Mucosa of descending colon (tissue), 3 donors: ENCODE results near the gene IL27RA. TPM values are rescaled to one million over a fixed set of nuclear protein-coding genes. Genes with fewer than 3 reads are reported as not detected.

Source experiments
- ATAC-seq: fragments of 200-7000 bp; cut with Tn5 transposase; one replicate; pipeline ENCODE4 v1.9.1; 2020; ENCODE audit warnings: mild to moderate bottlenecking, moderate library complexity
- DNase-seq, 3 donors: peaks; one replicate each; pipeline ENCODE4 v3.0.0-alpha.2; 2020
- H3K36me3 ChIP-seq: fragments of 200-600 bp; one replicate; pipeline ENCODE4 v1.8.0; 2021; ENCODE audit warnings: low read depth, mild to moderate bottlenecking
- H3K4me1 ChIP-seq: fragments of 200-600 bp; one replicate; pipeline ENCODE4 v1.8.0; 2021; ENCODE audit warnings: low read depth, mild to moderate bottlenecking
- H3K4me3 ChIP-seq: fragments of 200-600 bp; one replicate; pipeline ENCODE4 v1.8.0; 2021; ENCODE audit warnings: mild to moderate bottlenecking
- H3K9me3 ChIP-seq: fragments of 200-600 bp; one replicate; pipeline ENCODE4 v1.8.0; 2021; ENCODE audit warnings: mild to moderate bottlenecking
- intact Hi-C, 2 donors: fragments of 100-400 bp; cut with DNase I in 1 of 2; cut with micrococcal nuclease in 1 of 2; formaldehyde crosslinking; loops; one replicate each; pipeline versions ENCODE4 v1.11.0 to v1.11.1; 2022; cut with DNase I, micrococcal nuclease
- total RNA-seq, 3 donors: library from RNA; stranded (reverse); fragmentation: NEBNext Ultra II Directional in 2 of 3; extraction: Animal tissue kit (Norgen Biotek cat#: 25700) in 2 of 3; gene quantifications; one replicate each; pipeline versions ENCODE4 v1.2.1 to v1.2.4, GENCODE V29; 2021 to 2023
- TF ChIP-seq, protein P1 (sequence below): fragments of 200-600 bp; IDR thresholded peaks from one replicate; pipeline ENCODE4 v1.8.0; 2022; ENCODE audit warnings: antibody characterized with exemption, mild to moderate bottlenecking
- donor health status: DM: no; HTN: no; CAD: no; lungs with moderate emphysema.
- donor health status: DM: no; HTN: no; CAD: no.
- donor health status: DM: no; HTN: yes; CAD: no.

The IL27RA gene
- total RNA-seq, 3 donors from 2014 or later = 2.0 to 3.1 (median 2.6) TPM

GRCh38 chr19:14101003-14101545, 69.5 kb downstream of the IL27RA start:
- Histone ChIP-seq H3K4me3 (no peak overlapping the region), H3K36me3 (no peaks in the 10 kb centered on the region), H3K9me3 (no peaks in the 10 kb centered on the region), H3K4me1 (peaks cover 11% of the 10 kb centered on the region)
- no peak for ATAC-seq
- TF ChIP-seq, protein P1, sequence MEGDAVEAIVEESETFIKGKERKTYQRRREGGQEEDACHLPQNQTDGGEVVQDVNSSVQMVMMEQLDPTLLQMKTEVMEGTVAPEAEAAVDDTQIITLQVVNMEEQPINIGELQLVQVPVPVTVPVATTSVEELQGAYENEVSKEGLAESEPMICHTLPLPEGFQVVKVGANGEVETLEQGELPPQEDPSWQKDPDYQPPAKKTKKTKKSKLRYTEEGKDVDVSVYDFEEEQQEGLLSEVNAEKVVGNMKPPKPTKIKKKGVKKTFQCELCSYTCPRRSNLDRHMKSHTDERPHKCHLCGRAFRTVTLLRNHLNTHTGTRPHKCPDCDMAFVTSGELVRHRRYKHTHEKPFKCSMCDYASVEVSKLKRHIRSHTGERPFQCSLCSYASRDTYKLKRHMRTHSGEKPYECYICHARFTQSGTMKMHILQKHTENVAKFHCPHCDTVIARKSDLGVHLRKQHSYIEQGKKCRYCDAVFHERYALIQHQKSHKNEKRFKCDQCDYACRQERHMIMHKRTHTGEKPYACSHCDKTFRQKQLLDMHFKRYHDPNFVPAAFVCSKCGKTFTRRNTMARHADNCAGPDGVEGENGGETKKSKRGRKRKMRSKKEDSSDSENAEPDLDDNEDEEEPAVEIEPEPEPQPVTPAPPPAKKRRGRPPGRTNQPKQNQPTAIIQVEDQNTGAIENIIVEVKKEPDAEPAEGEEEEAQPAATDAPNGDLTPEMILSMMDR = no peak
- intact Hi-C loops = no loop called here
- DNase-seq = no peak

DNA sequence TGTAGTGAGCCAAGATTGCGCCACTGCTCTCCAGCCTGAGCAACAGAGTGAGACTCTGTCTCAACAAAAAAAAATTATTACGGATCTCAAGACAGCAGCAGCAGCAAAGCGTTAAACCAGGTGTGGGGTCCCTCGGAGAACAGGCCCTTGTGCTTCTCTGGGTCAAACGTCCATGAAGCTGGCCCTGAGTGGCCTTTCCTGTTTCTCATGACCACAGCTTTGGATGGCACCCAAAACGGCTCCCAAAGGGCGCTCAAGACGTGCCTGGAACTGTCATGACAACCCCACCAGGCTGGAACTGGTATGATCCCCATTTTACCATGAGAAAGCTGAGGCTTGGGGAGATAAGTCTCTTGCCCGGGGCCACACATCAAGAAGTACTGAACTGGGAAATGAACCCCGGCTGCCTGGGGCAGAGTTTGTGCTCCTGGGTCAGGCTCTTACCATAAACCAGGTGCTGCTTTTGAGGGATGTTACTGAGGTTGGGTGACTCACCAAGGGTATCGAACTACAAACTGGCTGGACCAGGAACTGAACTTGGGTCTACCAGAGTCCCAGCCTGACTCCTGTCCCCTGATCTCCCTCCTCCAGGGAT, 70.6 kb downstream of the IL27RA start:
- Histone ChIP-seq H3K4me1 (peaks cover 14% of the 10 kb centered on the region), H3K4me3 (no peak overlapping the region), H3K36me3 (no peaks in the 10 kb centered on the region), H3K9me3 (no peaks in the 10 kb centered on the region)
- TF ChIP-seq, protein P1 = no peak
- intact Hi-C loops = no loop called here
- DNase-seq = no peak
- ATAC-seq = no peak

- Histone ChIP-seq H3K36me3 (no peaks in the 10 kb centered on the region), H3K4me3 (no peak overlapping the region), H3K9me3 (no peaks in the 10 kb centered on the region), H3K4me1 (peaks cover 14% of the 10 kb centered on the region)
- TF ChIP-seq, protein P1 = no peak
- no peak for ATAC-seq
- DNase-seq = no peak
- intact Hi-C loops = no loop called here
Observed at GRCh38 chr19:14102756-14103155, 71.2 kb downstream of the IL27RA start.

Other genes with a start within 250 kb of the IL27RA start
- 1 to 10 TPM; 4.1 to 4.6 (median 4.1) TPM for gene ZSWIM4, start 236.3 kb upstream of the IL27RA start, total RNA-seq
- gene NANOS3, start 154.6 kb upstream of the IL27RA start, total RNA-seq = 1 to 10 TPM in 1 of 3 donors, not detected in 2; 1.5 TPM
- gene BRME1, start 125.6 kb upstream of the IL27RA start, total RNA-seq = 10 to 100 TPM in 2 of 3 donors, 1 to 10 TPM in 1; 5.5 to 12.9 (median 10.8) TPM
- gene CC2D1A, start 125.6 kb upstream of the IL27RA start, total RNA-seq = 100 to 1,000 TPM in 2 of 3 donors, 10 to 100 TPM in 1; 68.4 to 118 (median 101) TPM
- 1 to 10 TPM; 1.7 to 3.4 (median 2.9) TPM for gene PODNL1, start 93.3 kb upstream of the IL27RA start, total RNA-seq
- 10 to 100 TPM; 26.4 to 35.2 (median 34.7) TPM for gene DCAF15, start 79.3 kb upstream of the IL27RA start, total RNA-seq
- gene RFX1, start 25.4 kb upstream of the IL27RA start, total RNA-seq = 10 to 100 TPM; 15.8 to 17.9 (median 17.1) TPM
- gene RLN3, start 3.6 kb upstream of the IL27RA start, total RNA-seq = not detected
- gene PALM3, start 30.3 kb downstream of the IL27RA start, total RNA-seq = 1 to 10 TPM in 2 of 3 donors, under 1 TPM in 1; 0.82 to 1.2 (median 1.0) TPM
- gene MISP3, start 41.0 kb downstream of the IL27RA start, total RNA-seq = 10 to 100 TPM; 13.6 to 34.2 (median 32.9) TPM
- gene C19orf67, start 54.0 kb downstream of the IL27RA start, total RNA-seq = under 1 TPM in 1 of 3 donors, not detected in 2; 0.27 TPM
- gene SAMD1, start 59.0 kb downstream of the IL27RA start, total RNA-seq = 10 to 100 TPM; 39.8 to 61.8 (median 49.6) TPM
- gene PRKACA, start 86.0 kb downstream of the IL27RA start, total RNA-seq = 100 to 1,000 TPM in 1 of 3 donors, 10 to 100 TPM in 2; 75.4 to 100 (median 89.1) TPM
- gene ASF1B, start 104.8 kb downstream of the IL27RA start, total RNA-seq = 10 to 100 TPM in 1 of 3 donors, 1 to 10 TPM in 2; 2.4 to 21.7 (median 5.5) TPM
- gene ADGRL1, start 174.4 kb downstream of the IL27RA start, total RNA-seq = 10 to 100 TPM; 29.2 to 54.6 (median 35.8) TPM